Endothelial cell (in vitro differentiated cells): ENCODE measurements around the gene IMMP1L. TPM values are rescaled to one million over a fixed set of nuclear protein-coding genes. Genes with fewer than 3 reads are reported as not detected.

Experiments used
- DNase-seq: peaks from one replicate; pipeline ENCODE4 v3.0.0; 2021; ENCODE audit warnings: low spot score
- H3K27ac Mint-ChIP-seq: one replicate; pipeline ENCODE4 v1.8.0; 2021; ENCODE audit warnings: mixed read lengths, inconsistent platforms; ENCODE audit not compliant: unreplicated experiment
- H3K27me3 Mint-ChIP-seq: one replicate; pipeline ENCODE4 v1.8.0; 2021; ENCODE audit warnings: mild to moderate bottlenecking, moderate library complexity, mixed read lengths, inconsistent platforms; ENCODE audit not compliant: unreplicated experiment
- H3K36me3 Mint-ChIP-seq: one replicate; pipeline ENCODE4 v1.8.0; 2021; ENCODE audit warnings: mild to moderate bottlenecking, low read depth, mixed read lengths, inconsistent platforms; ENCODE audit not compliant: unreplicated experiment
- H3K4me1 Mint-ChIP-seq: one replicate; pipeline ENCODE4 v1.8.0; 2021; ENCODE audit warnings: mild to moderate bottlenecking, mixed read lengths, inconsistent platforms; ENCODE audit not compliant: unreplicated experiment
- H3K4me3 Mint-ChIP-seq: one replicate; pipeline ENCODE4 v1.8.0; 2021; ENCODE audit warnings: mild to moderate bottlenecking, mixed read lengths, inconsistent platforms; ENCODE audit not compliant: unreplicated experiment
- H3K9me3 Mint-ChIP-seq: one replicate; pipeline ENCODE4 v1.8.0; 2021; ENCODE audit warnings: mixed read lengths, inconsistent platforms; ENCODE audit not compliant: unreplicated experiment
- total RNA-seq: library from RNA; stranded (reverse); fragmentation: NEBNext Ultra II Directional; extraction: Animal tissue kit (Norgen Biotek cat#: 25700); gene quantifications from one replicate; pipeline ENCODE4 v1.2.1, GENCODE V29; 2021; ENCODE audit not compliant: unreplicated experiment
- TF ChIP-seq, protein P1 (sequence below): fragments of 200-600 bp; sonication (generic); IDR thresholded peaks from one replicate; pipeline ENCODE4 v1.5.0; 2021; ENCODE audit warnings: antibody characterized with exemption; ENCODE audit not compliant: unreplicated experiment

Gene IMMP1L
- total RNA-seq, 1 donor from 2014 or later = 20.9 TPM

DNA sequence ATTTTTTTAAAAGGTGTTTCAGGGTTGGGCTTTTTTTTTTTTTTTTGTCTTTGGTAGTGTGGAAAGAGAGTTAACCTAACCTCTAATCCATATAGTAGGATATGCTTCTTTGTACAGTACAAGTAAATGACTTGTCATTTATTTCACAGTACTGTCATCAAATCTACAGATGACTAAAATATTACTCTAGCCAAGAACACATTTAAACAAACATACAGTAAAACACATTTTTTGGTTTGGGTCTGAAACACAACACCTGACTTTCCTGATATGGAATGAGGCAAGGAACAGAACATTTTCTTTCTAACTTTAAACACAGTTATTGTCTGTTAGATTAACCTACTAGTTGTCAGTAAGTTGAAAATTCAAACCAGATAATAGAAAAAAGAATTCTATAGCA lies 68.1 kb downstream of the IMMP1L start:
- peaks cover 7% of the 10 kb centered on the region for H3K4me1 Mint-ChIP-seq
- TF ChIP-seq, protein P1, sequence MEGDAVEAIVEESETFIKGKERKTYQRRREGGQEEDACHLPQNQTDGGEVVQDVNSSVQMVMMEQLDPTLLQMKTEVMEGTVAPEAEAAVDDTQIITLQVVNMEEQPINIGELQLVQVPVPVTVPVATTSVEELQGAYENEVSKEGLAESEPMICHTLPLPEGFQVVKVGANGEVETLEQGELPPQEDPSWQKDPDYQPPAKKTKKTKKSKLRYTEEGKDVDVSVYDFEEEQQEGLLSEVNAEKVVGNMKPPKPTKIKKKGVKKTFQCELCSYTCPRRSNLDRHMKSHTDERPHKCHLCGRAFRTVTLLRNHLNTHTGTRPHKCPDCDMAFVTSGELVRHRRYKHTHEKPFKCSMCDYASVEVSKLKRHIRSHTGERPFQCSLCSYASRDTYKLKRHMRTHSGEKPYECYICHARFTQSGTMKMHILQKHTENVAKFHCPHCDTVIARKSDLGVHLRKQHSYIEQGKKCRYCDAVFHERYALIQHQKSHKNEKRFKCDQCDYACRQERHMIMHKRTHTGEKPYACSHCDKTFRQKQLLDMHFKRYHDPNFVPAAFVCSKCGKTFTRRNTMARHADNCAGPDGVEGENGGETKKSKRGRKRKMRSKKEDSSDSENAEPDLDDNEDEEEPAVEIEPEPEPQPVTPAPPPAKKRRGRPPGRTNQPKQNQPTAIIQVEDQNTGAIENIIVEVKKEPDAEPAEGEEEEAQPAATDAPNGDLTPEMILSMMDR = no peak

DNA sequence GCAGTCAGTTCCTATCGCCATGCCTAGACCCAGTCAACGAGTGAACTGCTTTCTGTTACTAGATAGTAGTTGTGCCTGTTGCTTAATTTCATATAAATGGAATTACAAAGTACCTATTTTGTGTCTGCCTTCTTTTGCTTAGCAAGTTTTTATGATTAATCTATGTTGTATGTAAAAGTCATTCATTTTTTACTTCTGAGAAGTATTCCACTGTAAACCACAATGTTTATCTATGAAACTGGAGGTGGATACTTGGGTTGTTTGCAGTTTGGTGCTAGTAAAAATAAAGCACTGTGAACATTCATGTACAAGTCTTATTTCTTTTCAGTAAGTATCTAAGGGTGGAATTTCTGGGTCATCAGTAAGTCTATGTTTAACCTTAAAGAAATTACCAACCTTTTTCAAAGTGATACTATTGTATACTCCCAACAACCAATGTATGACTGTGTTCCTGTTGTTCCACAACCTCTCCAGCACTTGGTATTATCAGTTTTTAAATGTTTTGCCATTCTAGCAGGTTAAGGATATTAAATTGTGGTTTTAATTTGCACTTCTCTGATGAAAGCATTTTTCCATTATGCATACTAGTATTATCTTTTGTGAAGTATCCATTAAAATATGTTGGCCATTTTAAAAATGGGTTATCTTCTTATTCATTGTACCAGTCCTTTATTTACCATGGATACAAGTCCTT lies 71.5 kb downstream of the IMMP1L start:
- H3K36me3 Mint-ChIP-seq = no peaks in the 10 kb centered on the region
- no peaks in the 10 kb centered on the region for H3K9me3 Mint-ChIP-seq
- no peaks in the 10 kb centered on the region for H3K27me3 Mint-ChIP-seq
- peaks cover 7% of the 10 kb centered on the region for H3K4me1 Mint-ChIP-seq
- H3K4me3 Mint-ChIP-seq = no peak overlapping the region
- DNase-seq = no peak
- TF ChIP-seq, protein P1 = no peak
- H3K27ac Mint-ChIP-seq = no peak overlapping the region

More for the DNA sequence above, 68.1 kb downstream of the IMMP1L start:
- DNase-seq = no peak
- Mint-ChIP-seq H3K27ac (no peak overlapping the region), H3K9me3 (no peaks in the 10 kb centered on the region), H3K27me3 (no peaks in the 10 kb centered on the region), H3K4me3 (no peak overlapping the region), H3K36me3 (no peaks in the 10 kb centered on the region)

DNA sequence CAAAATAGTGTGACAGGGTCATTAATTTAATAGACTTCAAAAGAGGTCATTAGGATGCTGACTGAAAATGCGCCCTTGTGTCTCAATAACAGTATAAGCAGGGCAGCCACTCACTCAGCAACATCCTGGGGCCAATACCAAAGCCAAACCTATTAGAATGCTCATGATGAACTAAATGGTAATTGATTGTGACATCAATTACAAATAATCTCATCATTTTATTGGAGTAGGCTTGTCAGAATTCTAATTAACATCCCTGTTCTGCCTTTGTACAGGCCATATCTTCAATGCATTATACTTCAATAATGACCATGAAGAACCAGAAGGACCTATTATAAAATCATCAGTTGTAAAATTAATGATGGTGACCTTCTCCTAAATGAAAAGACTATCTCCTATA lies 75.6 kb downstream of the IMMP1L start:
- H3K9me3 Mint-ChIP-seq = no peaks in the 10 kb centered on the region
- TF ChIP-seq, protein P1 = no peak
- H3K27me3 Mint-ChIP-seq = no peaks in the 10 kb centered on the region
- no peaks in the 10 kb centered on the region for H3K4me1 Mint-ChIP-seq
- no peak overlapping the region for H3K4me3 Mint-ChIP-seq
- H3K27ac Mint-ChIP-seq = no peak overlapping the region
- DNase-seq = no peak
- H3K36me3 Mint-ChIP-seq = no peaks in the 10 kb centered on the region

DNA sequence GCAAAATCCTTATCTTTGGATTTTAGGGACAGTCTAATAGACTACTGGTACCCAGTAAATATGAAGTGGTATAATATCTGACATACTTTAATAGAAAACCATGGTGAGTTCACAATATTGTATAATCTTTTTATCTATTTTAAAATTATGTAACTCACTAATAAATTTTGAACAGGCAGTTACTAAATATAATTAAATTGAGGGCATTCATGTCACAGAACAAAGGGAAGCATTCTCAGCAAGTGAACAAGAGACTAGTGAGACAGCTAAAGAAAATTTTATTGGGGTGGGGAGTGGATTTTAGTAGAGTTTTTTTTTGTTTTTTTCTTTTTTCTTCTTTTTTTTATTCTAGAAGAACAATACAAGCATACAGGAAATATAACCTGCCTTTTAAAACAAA lies 84.8 kb downstream of the IMMP1L start:
- DNase-seq = no peak
- H3K27ac Mint-ChIP-seq = no peak overlapping the region
- TF ChIP-seq, protein P1 = no peak
- no peaks in the 10 kb centered on the region for H3K4me1 Mint-ChIP-seq
- H3K27me3 Mint-ChIP-seq = no peaks in the 10 kb centered on the region
- no peaks in the 10 kb centered on the region for H3K9me3 Mint-ChIP-seq
- no peaks in the 10 kb centered on the region for H3K36me3 Mint-ChIP-seq
- no peak overlapping the region for H3K4me3 Mint-ChIP-seq

DNA sequence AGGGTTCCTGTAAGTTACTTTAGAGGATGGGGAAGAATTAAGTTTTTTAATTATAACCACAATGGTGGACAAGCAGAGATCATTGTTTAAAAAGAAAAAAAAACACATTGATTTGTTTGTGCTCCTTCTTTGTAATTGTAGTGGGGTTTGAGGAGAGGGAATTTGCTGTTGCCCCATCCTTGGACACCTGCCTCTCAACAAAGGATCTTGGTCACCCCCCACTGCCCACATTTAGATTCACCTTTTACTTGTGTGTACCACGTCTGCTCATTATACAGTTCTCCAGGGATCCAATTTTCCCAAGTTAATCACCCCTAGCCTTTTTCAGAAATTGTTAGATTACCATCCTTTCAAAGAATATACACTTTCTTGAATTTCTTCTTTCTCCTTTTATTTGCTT lies 86.7 kb downstream of the IMMP1L start:
- DNase-seq = no peak
- TF ChIP-seq, protein P1 = no peak
- Mint-ChIP-seq H3K4me1 (no peaks in the 10 kb centered on the region), H3K36me3 (no peaks in the 10 kb centered on the region), H3K27ac (no peak overlapping the region), H3K9me3 (no peaks in the 10 kb centered on the region), H3K4me3 (no peak overlapping the region), H3K27me3 (no peaks in the 10 kb centered on the region)
